PC-3 (cell line): ENCODE measurements around the gene FRMPD1. TPM values are rescaled to one million over a fixed set of nuclear protein-coding genes. Genes with fewer than 3 reads are reported as not detected.
A peak's percentile ranks its signal among the peaks of the same experiment; 100 is the strongest.

Source experiments
- ATAC-seq: fragments of 200-7000 bp; cut with Tn5 transposase; 2 replicates; pipeline ENCODE4 v1.9.1; 2020; ENCODE audit warnings: mild to moderate bottlenecking, moderate library complexity
- BruUV-seq: library from RNA; stranded (reverse); fragments of 400-500 nt; replicated peaks from 2 replicates; lab custom pipeline; 2021; lab: Mats Ljungman, UMichigan
- CTCF ChIA-PET: fragments of 300-600 bp; sonication (Branson Sonifier 250); formaldehyde crosslinking; loops from one replicate; lab custom pipeline; 2022; ENCODE audit warnings: antibody characterized with exemption; lab: Charles Lee
- POLR2A ChIA-PET: fragments of 300-600 bp; sonication (Branson Sonifier 250); formaldehyde crosslinking; loops from one replicate; lab custom pipeline; 2022; ENCODE audit warnings: antibody characterized with exemption; ENCODE audit not compliant: unreplicated experiment; lab: Charles Lee
- DNase-seq: peaks from one replicate; pipeline ENCODE4 v3.0.0-alpha.2; 2015
- H2AFZ ChIP-seq: fragments of 300-600 bp; sonication (generic); 2 replicates; pipeline ENCODE4 v1.6.0; 2016; ENCODE audit warnings: antibody characterized with exemption, low read length
- H3F3A ChIP-seq: fragments of 300-600 bp; sonication (generic); one replicate; pipeline ENCODE4 v1.6.0; 2017; ENCODE audit warnings: antibody characterized with exemption, low read length, control low read depth, mild to moderate bottlenecking; ENCODE audit not compliant: unreplicated experiment
- H3K27ac ChIP-seq: fragments of 300-600 bp; sonication (generic); 2 replicates; pipeline ENCODE4 v1.5.1; 2016; ENCODE audit warnings: mild to moderate bottlenecking, low read length
- H3K27me3 ChIP-seq: fragments of 300-600 bp; sonication (generic); 2 replicates; pipeline ENCODE4 v1.6.1; 2016; ENCODE audit warnings: low read length, mixed read lengths
- H3K36me3 ChIP-seq: fragments of 300-600 bp; sonication (generic); 2 replicates; pipeline ENCODE4 v1.6.1; 2016; ENCODE audit warnings: low read depth, mixed run types, low read length, mixed read lengths
- H3K4me1 ChIP-seq: fragments of 300-600 bp; sonication (generic); 2 replicates; pipeline ENCODE4 v1.5.1; 2016; ENCODE audit warnings: low read length; ENCODE audit not compliant: insufficient read depth
- H3K4me2 ChIP-seq: fragments of 300-600 bp; sonication (generic); 2 replicates; pipeline ENCODE4 v1.6.0; 2016; ENCODE audit warnings: low read length
- H3K4me3 ChIP-seq: fragments of 300-600 bp; sonication (generic); 2 replicates; pipeline ENCODE4 v1.5.1; 2016; ENCODE audit warnings: mild to moderate bottlenecking, low read length, mixed read lengths
- H3K79me2 ChIP-seq: fragments of 300-600 bp; sonication (generic); 2 replicates; pipeline ENCODE4 v1.6.1; 2017; ENCODE audit warnings: low read length, mixed read lengths
- H3K9ac ChIP-seq: fragments of 300-600 bp; sonication (generic); 2 replicates; pipeline ENCODE4 v1.6.0; 2016; ENCODE audit warnings: mild to moderate bottlenecking, low read length
- H3K9me2 ChIP-seq: fragments of 300-600 bp; sonication (generic); replicated peaks from 2 replicates; pipeline ENCODE4 v1.6.1; 2016; ENCODE audit warnings: mixed run types, low read length, mixed read lengths
- H3K9me3 ChIP-seq: fragments of 300-600 bp; sonication (generic); 2 replicates; pipeline ENCODE4 v1.6.1; 2016; ENCODE audit warnings: low read length, mixed read lengths
- H4K20me1 ChIP-seq: fragments of 300-600 bp; sonication (generic); 2 replicates; pipeline ENCODE4 v1.6.1; 2016; ENCODE audit warnings: low read length, mixed read lengths
- EZH2 ChIP-seq: fragments of 300-600 bp; sonication (generic); IDR thresholded peaks from one replicate; pipeline ENCODE4 v1.6.1; 2017; ENCODE audit warnings: antibody characterized with exemption, mild to moderate bottlenecking, low read length; ENCODE audit not compliant: unreplicated experiment
- EZH2phosphoT487 ChIP-seq: fragments of 300-600 bp; sonication (generic); IDR thresholded peaks from 2 replicates; pipeline ENCODE4 v1.6.1; 2018; ENCODE audit warnings: mild to moderate bottlenecking, antibody characterized with exemption, low read length, borderline replicate concordance
- intact Hi-C: fragments of 100-400 bp; cut with micrococcal nuclease; formaldehyde crosslinking; loops from 2 replicates; pipeline ENCODE4 v1.9.0; 2023
- total RNA-seq: library from RNA; depleted of rRNA; stranded (reverse); fragments of >200 nt; gene quantifications from 2 replicates; pipeline ENCODE4 v1.2.3, GENCODE V29; 2014
- TF ChIP-seq, protein P1 (sequence below): fragments of 300-600 bp; sonication (generic); conservative IDR thresholded peaks from 2 replicates; pipeline ENCODE4 v1.5.1; 2017; ENCODE audit warnings: antibody characterized with exemption, low read depth, mild to moderate bottlenecking, low read length

The FRMPD1 gene
- total RNA-seq, 1 experiment from 2014 or later = not detected

- no peak overlapping the region for H2AFZ ChIP-seq
- ChIA-PET CTCF (no interaction called here), POLR2A (no interaction called here)
- no peak overlapping the region for H3K4me3 ChIP-seq
- no peak overlapping the region for H3K27ac ChIP-seq
- DNase-seq = peak; percentile 28
- H3F3A ChIP-seq = no peaks in the 10 kb centered on the region
- H3K4me2 ChIP-seq = 0 out of 2 replicates have a peak overlapping the region, but pooled peaks have one; percentile 10
- H3K9ac ChIP-seq = no peak overlapping the region
- H3K9me2 ChIP-seq = no peaks in the 10 kb centered on the region
- no peaks in the 10 kb centered on the region for H3K9me3 ChIP-seq
- no peaks in the 10 kb centered on the region for H3K79me2 ChIP-seq
- ATAC-seq = peak; percentile 42; the same call in 1 of the 2 replicates
- TF ChIP-seq, protein P1, sequence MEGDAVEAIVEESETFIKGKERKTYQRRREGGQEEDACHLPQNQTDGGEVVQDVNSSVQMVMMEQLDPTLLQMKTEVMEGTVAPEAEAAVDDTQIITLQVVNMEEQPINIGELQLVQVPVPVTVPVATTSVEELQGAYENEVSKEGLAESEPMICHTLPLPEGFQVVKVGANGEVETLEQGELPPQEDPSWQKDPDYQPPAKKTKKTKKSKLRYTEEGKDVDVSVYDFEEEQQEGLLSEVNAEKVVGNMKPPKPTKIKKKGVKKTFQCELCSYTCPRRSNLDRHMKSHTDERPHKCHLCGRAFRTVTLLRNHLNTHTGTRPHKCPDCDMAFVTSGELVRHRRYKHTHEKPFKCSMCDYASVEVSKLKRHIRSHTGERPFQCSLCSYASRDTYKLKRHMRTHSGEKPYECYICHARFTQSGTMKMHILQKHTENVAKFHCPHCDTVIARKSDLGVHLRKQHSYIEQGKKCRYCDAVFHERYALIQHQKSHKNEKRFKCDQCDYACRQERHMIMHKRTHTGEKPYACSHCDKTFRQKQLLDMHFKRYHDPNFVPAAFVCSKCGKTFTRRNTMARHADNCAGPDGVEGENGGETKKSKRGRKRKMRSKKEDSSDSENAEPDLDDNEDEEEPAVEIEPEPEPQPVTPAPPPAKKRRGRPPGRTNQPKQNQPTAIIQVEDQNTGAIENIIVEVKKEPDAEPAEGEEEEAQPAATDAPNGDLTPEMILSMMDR = no peak
- TF ChIP-seq EZH2 = no peak
- no peak for TF ChIP-seq EZH2phosphoT487
- H4K20me1 ChIP-seq = no peaks in the 10 kb centered on the region
- H3K27me3 ChIP-seq = no peaks in the 10 kb centered on the region
- peaks cover 5% of the 10 kb centered on the region; the same call in 1 of the 2 replicates for H3K4me1 ChIP-seq
- no peaks in the 10 kb centered on the region for H3K36me3 ChIP-seq
- intact Hi-C loops = no loop called here
- no TSS peak for BruUV-seq
Measured at GRCh38 chr9:37617832-37618231, 32.9 kb upstream of the FRMPD1 start.

DNA sequence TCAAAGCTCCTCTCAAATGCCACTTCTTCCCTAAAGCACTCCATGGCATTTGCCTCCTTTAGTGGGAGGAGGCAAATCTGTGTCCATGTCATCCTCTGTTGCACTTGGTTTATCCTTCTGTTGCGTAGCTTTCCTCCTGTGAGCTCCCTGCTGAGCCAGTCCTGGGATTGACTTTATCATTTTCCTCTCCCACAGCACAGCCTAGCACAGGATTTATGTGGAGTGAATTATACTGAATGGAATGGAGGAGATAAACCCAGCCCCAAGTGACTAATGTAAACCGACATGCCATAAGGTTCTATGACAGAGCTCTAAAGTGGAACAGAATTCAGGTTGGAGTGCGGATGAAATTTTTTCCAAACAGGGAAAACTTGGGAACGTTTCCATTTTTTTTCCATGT is 31.9 kb upstream of the FRMPD1 start:
- Histone ChIP-seq H3K4me3 (no peak overlapping the region), H3K36me3 (no peaks in the 10 kb centered on the region), H3K9ac (no peak overlapping the region), H3K9me2 (no peaks in the 10 kb centered on the region), H3F3A (no peaks in the 10 kb centered on the region), H3K27ac (no peak overlapping the region), H3K4me1 (peaks cover 5% of the 10 kb centered on the region; the same call in 1 of the 2 replicates), H3K27me3 (no peaks in the 10 kb centered on the region), H3K79me2 (no peaks in the 10 kb centered on the region), H3K4me2 (no peak overlapping the region), H3K9me3 (no peaks in the 10 kb centered on the region), H2AFZ (no peak overlapping the region), H4K20me1 (no peaks in the 10 kb centered on the region)
- ATAC-seq = peak; percentile 46
- ChIA-PET POLR2A (no interaction called here), CTCF (no interaction called here)
- BruUV-seq = no TSS peak
- intact Hi-C loops = no loop called here
- DNase-seq = peak; percentile 50
- TF ChIP-seq EZH2phosphoT487 = no peak
- no peak for TF ChIP-seq EZH2
- TF ChIP-seq, protein P1 = no peak

GRCh38 chr9:37619806-37620205 is 30.9 kb upstream of the FRMPD1 start:
- Histone ChIP-seq H3K27me3 (no peaks in the 10 kb centered on the region), H3K9me2 (no peaks in the 10 kb centered on the region), H2AFZ (no peak overlapping the region), H3K9ac (no peak overlapping the region), H3F3A (no peaks in the 10 kb centered on the region), H3K4me1 (peaks cover 5% of the 10 kb centered on the region; the same call in 1 of the 2 replicates), H3K9me3 (no peaks in the 10 kb centered on the region), H3K79me2 (no peaks in the 10 kb centered on the region), H3K36me3 (no peaks in the 10 kb centered on the region), H3K4me2 (no peak overlapping the region), H3K4me3 (no peak overlapping the region), H3K27ac (no peak overlapping the region), H4K20me1 (no peaks in the 10 kb centered on the region)
- no peak for DNase-seq
- TF ChIP-seq, protein P1 = no peak
- no peak for TF ChIP-seq EZH2phosphoT487
- no peak for TF ChIP-seq EZH2
- POLR2A ChIA-PET = no interaction called here
- ATAC-seq = no peak
- BruUV-seq = no TSS peak
- CTCF ChIA-PET = no interaction called here
- intact Hi-C loops = no loop called here
